Activated naive CD8-positive, alpha-beta T cell treated with anti-CD3 and anti-CD28 coated beads for 36 hours (primary cell): Measurements from ENCODE around the gene SLC44A4. TPM values are rescaled to one million over a fixed set of nuclear protein-coding genes. Genes with fewer than 3 reads are reported as not detected.
"Not testable (repeated sequence)": the region's sequence is repeated elsewhere in the genome, so short reads cannot be mapped to it uniquely, and the experiment has no call there.

Experiments used
- DNase-seq: peaks from one replicate; pipeline ENCODE4 v3.0.0; 2021
- H3K27ac Mint-ChIP-seq: one replicate; pipeline ENCODE4 v1.8.0; 2022; ENCODE audit warnings: mild to moderate bottlenecking, moderate library complexity, mixed read lengths
- H3K27me3 Mint-ChIP-seq: one replicate; pipeline ENCODE4 v1.8.0; 2022; ENCODE audit warnings: mild to moderate bottlenecking, mixed read lengths
- H3K36me3 Mint-ChIP-seq: one replicate; pipeline ENCODE4 v1.8.0; 2021; ENCODE audit warnings: mild to moderate bottlenecking, mixed read lengths
- H3K4me1 Mint-ChIP-seq: one replicate; pipeline ENCODE4 v1.8.0; 2021; ENCODE audit warnings: mixed read lengths
- H3K4me3 Mint-ChIP-seq: one replicate; pipeline ENCODE4 v1.8.0; 2022; ENCODE audit warnings: mild to moderate bottlenecking, moderate library complexity, mixed read lengths
- H3K9me3 Mint-ChIP-seq: one replicate; pipeline ENCODE4 v1.8.0; 2022; ENCODE audit warnings: mixed read lengths
- total RNA-seq, 2 experiments: library from RNA; stranded (reverse); gene quantifications; one replicate each; pipeline ENCODE4 v1.2.3, GENCODE V29; 2021

Gene SLC44A4
- total RNA-seq, 2 experiments from 2014 or later: 0.30 TPM; not detected in 1

GRCh38 chr6:31877651-31878161 is 1.1 kb downstream of the SLC44A4 start:
- H3K9me3 Mint-ChIP-seq: no peaks in the 10 kb centered on the region
- H3K4me1 Mint-ChIP-seq: no peaks in the 10 kb centered on the region
- no peaks in the 10 kb centered on the region for H3K27me3 Mint-ChIP-seq
- H3K4me3 Mint-ChIP-seq: no peak overlapping the region
- DNase-seq: no peak
- peaks cover 12% of the 10 kb centered on the region for H3K36me3 Mint-ChIP-seq
- H3K27ac Mint-ChIP-seq: no peak overlapping the region

- H3K27ac Mint-ChIP-seq: no peak overlapping the region
- no peaks in the 10 kb centered on the region for H3K27me3 Mint-ChIP-seq
- no peak for DNase-seq
- no peaks in the 10 kb centered on the region for H3K4me1 Mint-ChIP-seq
- H3K4me3 Mint-ChIP-seq: no peak overlapping the region
- H3K36me3 Mint-ChIP-seq: peaks cover 12% of the 10 kb centered on the region
- no peaks in the 10 kb centered on the region for H3K9me3 Mint-ChIP-seq
These were observed 1.6 kb downstream of the SLC44A4 start for GRCh38 chr6:31877125-31877650.

GRCh38 chr6:31876357-31876756 is 2.4 kb downstream of the SLC44A4 start:
- peaks cover 3% of the 10 kb centered on the region for H3K27me3 Mint-ChIP-seq
- no peaks in the 10 kb centered on the region for H3K9me3 Mint-ChIP-seq
- H3K4me1 Mint-ChIP-seq: no peaks in the 10 kb centered on the region
- no peak overlapping the region for H3K27ac Mint-ChIP-seq
- H3K36me3 Mint-ChIP-seq: peaks cover 10% of the 10 kb centered on the region
- no peak overlapping the region for H3K4me3 Mint-ChIP-seq
- DNase-seq: no peak

- Mint-ChIP-seq H3K9me3 (no peaks in the 10 kb centered on the region), H3K4me3 (no peak overlapping the region), H3K4me1 (no peaks in the 10 kb centered on the region), H3K27ac (no peak overlapping the region), H3K27me3 (peaks cover 3% of the 10 kb centered on the region), H3K36me3 (peaks cover 5% of the 10 kb centered on the region)
- DNase-seq: no peak
These were observed 2.9 kb downstream of the SLC44A4 start for GRCh38 chr6:31875877-31876276.

- H3K27me3 Mint-ChIP-seq: peaks cover 3% of the 10 kb centered on the region
- peaks cover 3% of the 10 kb centered on the region for H3K36me3 Mint-ChIP-seq
- no peak overlapping the region for H3K4me3 Mint-ChIP-seq
- H3K4me1 Mint-ChIP-seq: no peaks in the 10 kb centered on the region
- no peaks in the 10 kb centered on the region for H3K9me3 Mint-ChIP-seq
- H3K27ac Mint-ChIP-seq: no peak overlapping the region
- no peak for DNase-seq
These were observed 3.8 kb downstream of the SLC44A4 start for GRCh38 chr6:31874836-31875572.

- H3K4me1 Mint-ChIP-seq: no peaks in the 10 kb centered on the region
- H3K9me3 Mint-ChIP-seq: no peaks in the 10 kb centered on the region
- no peak for DNase-seq
- H3K4me3 Mint-ChIP-seq: no peak overlapping the region
- peaks cover 3% of the 10 kb centered on the region for H3K27me3 Mint-ChIP-seq
- no peak overlapping the region for H3K27ac Mint-ChIP-seq
- no peaks in the 10 kb centered on the region for H3K36me3 Mint-ChIP-seq
These were observed 4.6 kb downstream of the SLC44A4 start for GRCh38 chr6:31874084-31874670.

GRCh38 chr6:31871046-31871659 is 7.6 kb downstream of the SLC44A4 start:
- H3K36me3 Mint-ChIP-seq: no peaks in the 10 kb centered on the region
- H3K4me3 Mint-ChIP-seq: no peak overlapping the region
- peaks cover 3% of the 10 kb centered on the region for H3K27me3 Mint-ChIP-seq
- DNase-seq: no peak
- no peaks in the 10 kb centered on the region for H3K9me3 Mint-ChIP-seq
- no peaks in the 10 kb centered on the region for H3K4me1 Mint-ChIP-seq
- no peak overlapping the region for H3K27ac Mint-ChIP-seq

- H3K4me3 Mint-ChIP-seq: no peak overlapping the region
- DNase-seq: no peak
- H3K4me1 Mint-ChIP-seq: no peaks in the 10 kb centered on the region
- H3K9me3 Mint-ChIP-seq: no peaks in the 10 kb centered on the region
- no peak overlapping the region for H3K27ac Mint-ChIP-seq
- H3K27me3 Mint-ChIP-seq: peaks cover 3% of the 10 kb centered on the region
- H3K36me3 Mint-ChIP-seq: no peaks in the 10 kb centered on the region
These were observed 8.3 kb downstream of the SLC44A4 start for GRCh38 chr6:31870385-31870921.

- peaks cover 3% of the 10 kb centered on the region for H3K27me3 Mint-ChIP-seq
- no peak for DNase-seq
- H3K27ac Mint-ChIP-seq: no peak overlapping the region
- H3K4me1 Mint-ChIP-seq: peaks cover 4% of the 10 kb centered on the region
- H3K9me3 Mint-ChIP-seq: no peaks in the 10 kb centered on the region
- H3K4me3 Mint-ChIP-seq: no peak overlapping the region
- H3K36me3 Mint-ChIP-seq: no peaks in the 10 kb centered on the region
These were observed 9.5 kb downstream of the SLC44A4 start for GRCh38 chr6:31869343-31869742.

- not testable (repeated sequence) for H3K27ac Mint-ChIP-seq, H3K4me3 Mint-ChIP-seq, H3K9me3 Mint-ChIP-seq, H3K27me3 Mint-ChIP-seq, H3K36me3 Mint-ChIP-seq, H3K4me1 Mint-ChIP-seq, DNase-seq
These were observed 10.2 kb downstream of the SLC44A4 start for GRCh38 chr6:31868658-31868971.

- no peak overlapping the region for H3K27ac Mint-ChIP-seq
- peaks cover 2% of the 10 kb centered on the region for H3K36me3 Mint-ChIP-seq
- H3K4me1 Mint-ChIP-seq: peaks cover 22% of the 10 kb centered on the region
- no peaks in the 10 kb centered on the region for H3K9me3 Mint-ChIP-seq
- H3K27me3 Mint-ChIP-seq: no peaks in the 10 kb centered on the region
- DNase-seq: no peak
- H3K4me3 Mint-ChIP-seq: no peak overlapping the region
These were observed 13.3 kb downstream of the SLC44A4 start for GRCh38 chr6:31865205-31866118.

GRCh38 chr6:31864818-31865204 is 14.0 kb downstream of the SLC44A4 start:
- H3K4me3 Mint-ChIP-seq: no peak overlapping the region
- no peak for DNase-seq
- no peaks in the 10 kb centered on the region for H3K27me3 Mint-ChIP-seq
- H3K4me1 Mint-ChIP-seq: peaks cover 22% of the 10 kb centered on the region
- no peaks in the 10 kb centered on the region for H3K9me3 Mint-ChIP-seq
- peaks cover 2% of the 10 kb centered on the region for H3K36me3 Mint-ChIP-seq
- no peak overlapping the region for H3K27ac Mint-ChIP-seq

- not testable (repeated sequence) for H3K36me3 Mint-ChIP-seq, H3K9me3 Mint-ChIP-seq, H3K27me3 Mint-ChIP-seq, DNase-seq
- Mint-ChIP-seq H3K4me3 (peak overlapping the region; percentile 92), H3K4me1 (peaks cover 22% of the 10 kb centered on the region), H3K27ac (peak overlapping the region; percentile 93)
These were observed 14.7 kb downstream of the SLC44A4 start for GRCh38 chr6:31864123-31864562.

- Mint-ChIP-seq H3K36me3 (peaks cover 5% of the 10 kb centered on the region), H3K27me3 (no peaks in the 10 kb centered on the region), H3K4me3 (peak within 1 kb of the TSS; percentile 92), H3K4me1 (peaks cover 22% of the 10 kb centered on the region), H3K27ac (peak within 1 kb of the TSS; percentile 93), H3K9me3 (no peaks in the 10 kb centered on the region)
- DNase-seq: peak; percentile 99
These were observed 16.2 kb downstream of the SLC44A4 start, which contains the start of gene NEU1 for GRCh38 chr6:31862344-31863235. Gene NEU1 (minus strand): TSS chr6:31862821. CDS start chr6:31862776, 45 bp downstream.
